HEK293 (cell line): ENCODE data around the gene AMOTL1.

ENCODE experiments used
- CTCF ChIA-PET: fragments of 350-600 bp; formaldehyde crosslinking; extraction: SDS; loops from one replicate; lab custom pipeline; 2021; ENCODE audit warnings: antibody characterized with exemption; lab: Yijun Ruan, JAX
- POLR2A ChIA-PET: fragments of 300-600 bp; formaldehyde crosslinking; extraction: SDS; loops from one replicate; lab custom pipeline; 2020; ENCODE audit warnings: antibody characterized with exemption, inconsistent platforms; lab: Yijun Ruan, JAX
- H3K27ac ChIP-seq: fragments of 200-500 bp; sonication (Bioruptor generic); 2 replicates; pipeline ENCODE4 v1.5.1; 2014; ENCODE audit warnings: low read depth, low read length, control low read depth, inconsistent platforms; ENCODE audit errors: extremely low read depth
- H3K36me3 ChIP-seq, 2 experiments: fragments of 200-500 bp in 1 of 2; sonication (Bioruptor generic) in 1 of 2; 1 replicate in 1 of 2; 2 replicates in 1 of 2; pipeline ENCODE4 v1.5.1; 2014 to 2017; ENCODE audit warnings: inconsistent platforms in 2 of 2, low read length in 2 of 2; ENCODE audit not compliant: control insufficient read depth in 2 of 2, insufficient read depth in 1 of 2
- H3K4me1 ChIP-seq: fragments of 200-500 bp; sonication (Bioruptor generic); 2 replicates; pipeline ENCODE4 v1.5.1; 2014; ENCODE audit warnings: mild to moderate bottlenecking, low read length, inconsistent platforms; ENCODE audit not compliant: control insufficient read depth, insufficient read depth
- H3K4me3 ChIP-seq: 2 replicates; pipeline ENCODE4 v1.5.1; 2011; ENCODE audit warnings: low read depth, mild to moderate bottlenecking, control low read depth, low read length, moderate library complexity
- H3K9me3 ChIP-seq: fragments of 200-500 bp; sonication (Bioruptor generic); 2 replicates; pipeline ENCODE4 v1.5.1; 2014; ENCODE audit warnings: low read depth, low read length, inconsistent platforms; ENCODE audit not compliant: control insufficient read depth, insufficient read depth
- EGR2 ChIP-seq: fragments of 450-650 bp; formaldehyde crosslinking; IDR thresholded peaks from 2 replicates; pipeline ENCODE4 v1.5.1; 2016; ENCODE audit warnings: low read depth, missing biosample characterization, missing genetic modification characterization
- FEZF1 ChIP-seq: fragments of 450-650 bp; formaldehyde crosslinking; IDR thresholded peaks from 2 replicates; pipeline ENCODE4 v1.5.1; 2016; ENCODE audit warnings: missing biosample characterization, missing genetic modification characterization
- IKZF3 ChIP-seq: fragments of 450-650 bp; IDR thresholded peaks from 2 replicates; pipeline ENCODE4 v1.5.0; 2018; ENCODE audit warnings: missing biosample characterization, mild to moderate bottlenecking, missing genetic modification characterization, moderate library complexity
- MZF1 ChIP-seq: fragments of 450-650 bp; formaldehyde crosslinking; IDR thresholded peaks from 2 replicates; pipeline ENCODE4 v1.5.1; 2017; ENCODE audit warnings: missing biosample characterization, missing genetic modification characterization, borderline replicate concordance
- ZBTB44 ChIP-seq: fragments of 450-650 bp; IDR thresholded peaks from 2 replicates; pipeline ENCODE4 v1.5.1; 2018; ENCODE audit warnings: missing biosample characterization, mild to moderate bottlenecking, missing genetic modification characterization
- ZFHX2 ChIP-seq: fragments of 450-650 bp; formaldehyde crosslinking; conservative IDR thresholded peaks from 2 replicates; pipeline ENCODE4 v1.5.1; 2016; ENCODE audit warnings: missing biosample characterization, missing genetic modification characterization
- ZNF10 ChIP-seq: fragments of 450-650 bp; formaldehyde crosslinking; IDR thresholded peaks from 2 replicates; pipeline ENCODE4 v1.5.1; 2017; ENCODE audit warnings: missing biosample characterization, missing genetic modification characterization
- ZNF121 ChIP-seq: fragments of 450-650 bp; formaldehyde crosslinking; IDR thresholded peaks from 2 replicates; pipeline ENCODE4 v1.5.1; 2016; ENCODE audit warnings: missing biosample characterization, missing genetic modification characterization
- ZNF174 ChIP-seq: fragments of 450-650 bp; formaldehyde crosslinking; IDR thresholded peaks from 2 replicates; pipeline ENCODE4 v1.5.0; 2017; ENCODE audit warnings: missing biosample characterization, mild to moderate bottlenecking, missing genetic modification characterization
- ZNF26 ChIP-seq: fragments of 450-650 bp; formaldehyde crosslinking; IDR thresholded peaks from 2 replicates; pipeline ENCODE4 v1.5.1; 2016; ENCODE audit warnings: missing biosample characterization, missing genetic modification characterization
- ZNF274 ChIP-seq, 2 experiments: fragments of 200-500 bp in 1 of 2; fragments of 450-650 bp in 1 of 2; sonication (Bioruptor generic) in 1 of 2; formaldehyde crosslinking in 1 of 2; IDR thresholded peaks; 2 replicates each; pipeline versions ENCODE4 v1.5.1 to v1.6.1; 2014 to 2016; ENCODE audit warnings: borderline replicate concordance in 1 of 2, inconsistent platforms in 1 of 2, low read length in 1 of 2, missing biosample characterization in 1 of 2, missing genetic modification characterization in 1 of 2
- ZNF292 ChIP-seq: fragments of 450-650 bp; formaldehyde crosslinking; IDR thresholded peaks from 2 replicates; pipeline ENCODE4 v1.5.1; 2016; ENCODE audit warnings: low read depth, missing biosample characterization, missing genetic modification characterization, borderline replicate concordance
- ZNF473 ChIP-seq: fragments of 450-650 bp; formaldehyde crosslinking; IDR thresholded peaks from 2 replicates; pipeline ENCODE4 v1.5.1; 2017; ENCODE audit warnings: missing biosample characterization, missing genetic modification characterization
- ZNF501 ChIP-seq: fragments of 450-650 bp; formaldehyde crosslinking; IDR thresholded peaks from 2 replicates; pipeline ENCODE4 v1.5.1; 2016; ENCODE audit warnings: missing biosample characterization, missing genetic modification characterization
- ZNF521 ChIP-seq: fragments of 450-650 bp; formaldehyde crosslinking; IDR thresholded peaks from 2 replicates; pipeline ENCODE4 v1.5.1; 2017; ENCODE audit warnings: missing biosample characterization, mild to moderate bottlenecking, missing genetic modification characterization
- ZNF529 ChIP-seq: fragments of 450-650 bp; formaldehyde crosslinking; IDR thresholded peaks from 2 replicates; pipeline ENCODE4 v1.5.1; 2017; ENCODE audit warnings: missing genetic modification characterization, missing biosample characterization; ENCODE audit not compliant: insufficient replicate concordance
- ZNF530 ChIP-seq: fragments of 450-650 bp; formaldehyde crosslinking; IDR thresholded peaks from 2 replicates; pipeline ENCODE4 v1.5.1; 2016; ENCODE audit warnings: low read depth, missing biosample characterization, missing genetic modification characterization
- ZNF548 ChIP-seq: fragments of 450-650 bp; formaldehyde crosslinking; IDR thresholded peaks from 2 replicates; pipeline ENCODE4 v1.5.1; 2016; ENCODE audit warnings: missing biosample characterization, missing genetic modification characterization
- ZNF596 ChIP-seq: fragments of 450-650 bp; IDR thresholded peaks from 2 replicates; pipeline ENCODE4 v1.5.0; 2018; ENCODE audit warnings: missing biosample characterization, mild to moderate bottlenecking, missing genetic modification characterization, moderate library complexity
- ZNF610 ChIP-seq: fragments of 450-650 bp; formaldehyde crosslinking; IDR thresholded peaks from 2 replicates; pipeline ENCODE4 v1.5.1; 2016; ENCODE audit warnings: missing biosample characterization, missing genetic modification characterization, borderline replicate concordance
- ZNF624 ChIP-seq: fragments of 450-650 bp; formaldehyde crosslinking; IDR thresholded peaks from 2 replicates; pipeline ENCODE4 v1.5.1; 2017; ENCODE audit warnings: missing biosample characterization, missing genetic modification characterization
- ZNF777 ChIP-seq: fragments of 450-650 bp; formaldehyde crosslinking; IDR thresholded peaks from 2 replicates; pipeline ENCODE4 v1.5.1; 2017; ENCODE audit warnings: missing biosample characterization, missing genetic modification characterization, borderline replicate concordance

AMOTL1 gene

GRCh38 chr11:94862926-94863880, 95.0 kb downstream of the AMOTL1 start (continued):
- TF ChIP-seq ZNF174 (tag by site-specific recombination) (no peak), ZNF777 (no peak)

- POLR2A ChIA-PET: no interaction called here
Observed at GRCh38 chr11:94864506-94865045, 96.4 kb downstream of the AMOTL1 start.

GRCh38 chr11:94866231-94866822, 98.2 kb downstream of the AMOTL1 start:
- POLR2A ChIA-PET: no interaction called here
- CTCF ChIA-PET: no interaction called here
- no peak for TF ChIP-seq ZNF274 (IDR thresholded peaks at IDR 0.05; ENCODE audit: low read length)
- TF ChIP-seq ZNF274 (tag by site-specific recombination; IDR thresholded peaks at IDR 0.05; ENCODE audit: borderline replicate concordance): no peak
- TF ChIP-seq ZNF529: no peak
- TF ChIP-seq ZNF548 (tag by site-specific recombination): no peak
- TF ChIP-seq EGR2 (tag by site-specific recombination): peak; percentile 94
- no peak for TF ChIP-seq ZNF121 (tag by site-specific recombination)
- TF ChIP-seq ZBTB44 (tag by site-specific recombination): no peak
- TF ChIP-seq IKZF3: no peak
- peak; percentile 92 for TF ChIP-seq ZFHX2 (tag by site-specific recombination)
- TF ChIP-seq ZNF26 (tag by site-specific recombination): no peak
- Histone ChIP-seq H3K4me1 (no peaks in the 10 kb centered on the region), H3K36me3 (peaks cover 0 to 90% of the 10 kb centered on the region in 2 experiments; a peak in 2 of 3 replicates), H3K9me3 (no peaks in the 10 kb centered on the region), H3K27ac (no peak overlapping the region), H3K4me3 (no peak overlapping the region)

More at GRCh38 chr11:94864506-94865045, 96.4 kb downstream of the AMOTL1 start:
- H3K4me1 ChIP-seq: no peaks in the 10 kb centered on the region
- no peak overlapping the region for H3K27ac ChIP-seq
- H3K36me3 ChIP-seq: peaks cover 0 to 90% of the 10 kb centered on the region in 2 experiments; a peak in 2 of 3 replicates
- H3K9me3 ChIP-seq: no peaks in the 10 kb centered on the region
- no peak overlapping the region for H3K4me3 ChIP-seq
- TF ChIP-seq ZNF292 (no peak), ZFHX2 (tag by site-specific recombination) (no peak), ZNF596 (no peak), ZNF530 (tag by site-specific recombination) (no peak), ZNF10 (tag by site-specific recombination) (no peak), ZNF610 (tag by site-specific recombination) (no peak), ZNF501 (tag by site-specific recombination) (no peak), ZNF521 (tag by site-specific recombination) (no peak), FEZF1 (tag by site-specific recombination) (no peak), ZNF624 (tag by site-specific recombination) (no peak), ZNF473 (no peak), MZF1 (tag by site-specific recombination) (no peak)
- TF ChIP-seq, all 188 proteins: peak for 0
- CTCF ChIA-PET: no interaction called here
